ENCODE results near the gene SLC9A9.
"Not testable (repeated sequence)": the region's sequence is repeated elsewhere in the genome, so short reads cannot be mapped to it uniquely, and the experiment has no call there.

The SLC9A9 gene

DNA sequence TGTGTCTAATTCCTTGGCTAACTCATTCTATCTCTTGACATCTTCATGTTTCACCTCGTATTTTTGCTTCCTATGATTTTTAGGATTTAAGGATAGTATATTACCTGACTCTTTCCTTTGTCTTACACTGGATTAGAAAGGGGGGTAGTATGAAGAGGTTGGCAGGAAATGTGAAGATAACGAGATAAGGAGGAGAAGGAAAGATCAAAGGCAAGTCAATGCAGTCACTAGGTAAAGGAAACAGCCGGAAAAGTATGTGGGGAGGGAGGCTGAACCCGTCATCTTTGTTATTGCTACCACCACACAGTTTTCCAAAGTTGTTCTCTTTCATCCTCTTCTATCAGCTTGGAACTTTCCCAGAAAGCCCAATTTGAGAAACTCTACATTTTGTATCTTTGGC is 90.6 kb downstream of the SLC9A9 start:
- no peak for DNase-seq (ENCODE audit: low spot score)

DNA sequence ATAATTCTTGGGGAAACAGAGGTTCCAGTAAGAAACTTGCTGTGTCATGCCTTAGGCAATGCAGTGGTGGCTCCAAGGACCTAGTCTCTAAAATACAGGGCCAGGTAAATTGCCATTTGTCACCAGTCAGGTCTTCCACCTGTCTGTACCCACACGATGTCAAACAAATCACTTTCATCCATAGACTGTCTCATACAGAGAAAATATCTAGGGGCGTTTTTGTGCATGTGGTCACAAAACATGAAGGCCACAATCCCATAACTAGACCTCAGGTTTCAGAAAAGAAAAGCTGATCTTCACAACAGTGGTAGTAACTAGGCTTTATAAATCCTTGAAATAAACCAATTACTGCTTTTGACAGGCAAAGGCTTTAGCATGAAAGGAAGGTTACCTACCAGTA is 92.3 kb downstream of the SLC9A9 start:
- no peak for DNase-seq (ENCODE audit: low spot score)

DNA sequence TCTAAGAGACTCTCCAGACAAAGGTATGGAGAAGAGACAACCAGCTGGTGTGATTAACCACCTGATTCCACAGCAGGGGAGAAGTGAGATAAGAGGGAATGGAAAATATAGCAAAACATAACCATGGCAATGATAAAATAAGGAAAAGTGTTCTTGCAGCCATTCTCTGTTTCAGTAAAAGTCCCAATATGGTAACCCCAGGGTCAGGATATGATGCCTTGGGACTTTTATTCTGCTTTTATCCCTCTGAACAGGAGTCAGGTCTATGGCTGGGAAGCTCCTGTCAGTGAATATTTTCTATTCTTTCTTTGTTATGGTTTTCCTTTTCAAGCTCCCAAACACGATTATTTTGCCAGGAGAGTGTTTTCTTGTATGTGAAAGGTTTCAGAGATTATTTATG is 94.2 kb downstream of the SLC9A9 start:
- no peak for DNase-seq (ENCODE audit: low spot score)

DNA sequence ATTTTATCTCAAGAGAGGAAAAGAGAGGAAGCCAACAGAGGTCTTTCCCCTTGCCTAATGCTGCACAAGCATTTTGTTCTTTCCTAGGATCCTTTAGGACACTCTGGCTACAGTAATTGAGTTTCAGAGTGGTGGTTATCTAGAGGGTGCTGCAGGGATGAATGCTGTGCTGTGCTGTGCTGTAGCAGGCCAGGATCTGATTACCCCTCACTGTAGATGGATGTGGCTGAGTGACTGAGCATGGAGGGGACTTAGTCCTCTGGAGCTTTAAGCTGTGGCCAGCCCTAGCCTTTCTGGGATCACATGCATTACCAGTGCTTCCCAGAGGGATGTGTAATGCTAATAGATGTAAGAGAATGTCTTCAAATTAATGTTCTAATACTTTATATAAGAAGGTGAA is 94.8 kb downstream of the SLC9A9 start:
- DNase-seq (ENCODE audit: low spot score) = no peak

DNA sequence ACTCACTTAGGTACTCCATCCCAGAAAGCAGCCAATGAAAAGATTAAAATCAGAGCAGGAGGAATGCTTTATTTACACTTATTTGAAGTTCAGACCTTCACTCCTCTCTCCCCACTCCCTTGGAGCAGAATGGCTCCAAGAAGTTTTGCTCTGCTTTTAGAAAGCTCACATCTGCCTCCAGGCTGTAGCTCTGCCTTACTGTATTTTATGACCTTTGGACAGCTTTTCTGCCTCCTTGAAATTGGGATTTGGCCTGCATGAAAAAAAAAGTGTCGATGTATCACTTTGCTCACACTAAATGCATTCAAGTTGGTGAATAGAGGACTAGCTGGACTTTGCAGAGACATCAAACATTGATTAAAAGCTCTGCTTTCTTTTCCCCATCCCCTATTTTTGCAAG is 95.3 kb downstream of the SLC9A9 start:
- DNase-seq (ENCODE audit: low spot score) = no peak

DNA sequence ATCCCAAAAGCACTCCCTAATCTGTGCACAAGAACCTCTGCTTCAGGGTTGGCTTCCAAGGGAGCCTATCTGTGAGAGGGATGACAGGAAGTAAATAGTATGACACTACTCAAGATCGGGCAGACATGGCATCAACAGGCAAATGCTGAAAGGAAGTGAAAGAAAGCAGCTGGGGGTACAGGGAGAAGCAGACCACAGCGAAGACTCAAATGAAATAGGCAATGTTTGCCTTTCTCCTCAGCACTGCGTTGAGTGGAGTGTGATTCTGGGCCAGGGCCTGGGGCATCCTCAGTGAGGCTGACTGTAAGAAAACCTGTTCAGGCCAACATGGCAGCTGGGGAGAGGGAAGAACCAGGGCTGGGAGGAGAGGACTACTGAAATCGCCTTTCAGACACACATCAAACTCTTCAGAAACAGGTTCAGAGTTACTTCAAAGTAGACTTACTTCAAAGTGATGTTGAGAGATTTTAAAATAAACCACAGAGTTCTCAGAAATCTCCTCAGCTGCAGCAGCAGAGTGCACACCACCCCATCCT is 96.6 kb downstream of the SLC9A9 start:
- DNase-seq (ENCODE audit: low spot score) = no peak

DNA sequence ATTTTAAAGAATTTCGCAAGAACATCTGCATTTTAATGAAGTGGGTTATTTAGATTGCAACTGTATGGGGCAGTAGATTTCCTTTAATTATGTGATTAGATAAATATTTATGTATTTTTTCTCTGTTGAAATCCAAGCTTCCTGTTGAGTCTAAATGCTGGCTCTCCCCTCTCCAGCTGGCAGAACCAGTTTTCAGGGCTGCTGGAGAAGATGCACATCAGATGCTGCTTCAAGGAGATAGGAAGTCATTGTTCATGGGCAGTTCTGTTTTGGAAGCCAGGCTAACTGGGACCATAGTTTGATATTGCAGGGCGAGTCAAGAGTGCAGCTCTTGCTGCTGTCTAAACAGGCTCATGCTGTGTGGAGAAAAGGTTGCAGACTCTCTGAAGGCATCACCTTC is 97.4 kb downstream of the SLC9A9 start:
- DNase-seq (ENCODE audit: low spot score) = no peak

DNA sequence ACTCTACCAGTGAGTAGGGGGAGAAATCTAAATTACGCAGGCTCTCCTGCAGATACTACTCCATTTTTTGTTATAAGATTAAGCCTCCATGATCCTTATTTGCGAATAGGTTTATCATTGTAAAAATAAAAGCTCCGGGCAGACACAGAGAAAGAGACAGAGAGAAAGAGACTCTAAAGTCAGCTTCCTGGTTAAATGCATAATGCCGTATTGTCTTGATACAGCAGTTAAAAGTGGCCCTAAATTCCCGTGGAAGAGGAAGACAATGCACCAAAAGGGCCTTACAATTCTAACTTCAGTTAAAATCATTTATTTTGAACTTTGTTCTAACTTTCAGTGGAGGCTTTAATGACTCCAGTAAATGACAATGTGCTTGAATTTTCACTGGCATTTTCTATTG is 98.3 kb downstream of the SLC9A9 start:
- no peak for DNase-seq (ENCODE audit: low spot score)

DNA sequence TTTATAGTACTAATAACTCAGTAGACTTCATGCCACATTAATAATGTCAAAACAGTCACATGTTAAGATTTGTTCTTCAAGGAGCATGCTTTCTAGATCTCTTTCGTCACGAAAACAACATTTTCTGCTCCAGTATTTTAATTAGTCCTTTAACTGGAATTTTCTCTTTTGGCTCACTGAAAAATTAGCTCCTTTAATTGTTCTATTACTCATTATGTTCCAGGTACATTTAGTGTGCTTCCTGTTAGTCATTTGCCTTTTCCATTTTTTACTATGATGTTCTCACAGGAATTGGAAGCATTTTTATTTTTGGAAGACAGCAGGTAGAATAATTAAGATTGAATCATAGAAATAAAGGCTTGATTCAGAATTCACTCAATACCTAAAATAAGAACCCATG is 111.2 kb downstream of the SLC9A9 start:
- no peak for DNase-seq (ENCODE audit: low spot score)

DNA sequence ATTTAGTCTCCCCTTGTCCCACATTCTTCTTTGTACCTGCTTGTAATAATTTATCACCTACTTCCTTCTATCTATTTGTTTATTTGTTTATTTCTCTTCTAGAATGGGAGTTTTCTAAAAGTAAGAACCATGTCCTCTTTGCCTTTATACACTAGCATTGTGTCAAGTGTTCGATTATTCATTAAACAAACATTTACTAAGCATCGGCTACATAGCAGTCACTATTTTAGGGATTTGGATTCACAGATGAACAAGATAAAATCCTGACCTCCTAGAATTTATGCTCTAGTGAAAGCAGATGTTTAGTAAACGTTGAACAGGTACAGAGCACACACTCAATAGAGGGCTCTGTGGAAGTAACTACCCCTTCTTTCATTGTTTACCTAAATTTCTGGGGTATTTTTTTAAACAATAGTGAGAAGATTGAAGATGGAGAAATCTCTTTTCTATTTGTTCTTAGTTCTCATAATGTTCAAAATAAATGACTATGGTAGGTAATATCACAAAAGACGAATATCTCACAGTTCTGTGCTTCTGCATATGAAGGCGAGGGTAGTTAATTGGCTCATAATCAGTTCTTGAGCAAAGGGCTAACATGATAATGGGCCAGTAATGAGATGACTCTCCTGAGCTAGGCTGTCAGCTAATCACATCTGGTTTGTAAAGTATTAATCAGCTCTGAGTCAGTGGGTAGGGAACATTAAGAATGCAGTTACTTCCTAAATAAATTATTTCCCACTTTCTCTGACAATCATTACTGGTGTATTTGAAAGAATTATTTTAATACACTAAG is 111.9 kb downstream of the SLC9A9 start:
- peak; percentile 22 for DNase-seq (ENCODE audit: low spot score)

DNA sequence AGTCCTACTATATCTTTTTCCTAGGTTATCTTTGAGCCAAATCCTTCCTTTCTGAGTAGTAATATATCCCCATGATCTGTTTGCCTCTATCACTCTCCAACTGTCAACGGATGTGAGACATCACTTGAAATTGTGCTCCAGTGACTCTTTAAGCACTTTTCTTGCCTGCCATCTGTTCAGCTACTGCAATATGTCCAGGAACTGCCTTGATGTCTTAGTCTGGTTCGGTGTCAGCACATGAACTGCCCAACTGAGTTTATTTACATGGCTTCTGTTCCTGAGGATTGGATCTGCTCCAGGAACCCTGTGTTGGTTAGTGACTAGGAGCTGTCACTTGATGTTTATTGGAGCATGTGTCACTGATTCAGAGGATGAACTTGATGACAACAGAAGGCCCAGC is 116.5 kb downstream of the SLC9A9 start:
- DNase-seq (ENCODE audit: low spot score) = no peak

DNA sequence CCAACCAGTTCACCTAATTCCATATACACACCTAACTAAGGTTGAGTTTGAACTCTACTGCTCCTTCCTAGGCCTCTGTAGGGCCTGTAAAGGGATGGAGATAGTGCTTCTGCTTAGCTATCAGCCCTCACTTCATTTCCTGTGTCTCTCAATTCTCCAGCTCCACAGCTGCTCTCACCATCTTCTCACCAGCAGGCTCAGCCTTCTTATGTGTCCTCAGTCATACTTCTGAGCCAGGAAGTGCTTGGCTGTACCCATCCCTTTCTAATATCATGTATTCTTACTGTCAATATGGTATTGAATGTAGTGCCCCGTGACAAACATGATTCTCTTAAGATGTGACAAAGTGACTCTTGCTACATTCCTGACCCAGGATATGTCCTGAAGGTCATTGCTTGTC is 116.9 kb downstream of the SLC9A9 start:
- DNase-seq (ENCODE audit: low spot score) = no peak

DNA sequence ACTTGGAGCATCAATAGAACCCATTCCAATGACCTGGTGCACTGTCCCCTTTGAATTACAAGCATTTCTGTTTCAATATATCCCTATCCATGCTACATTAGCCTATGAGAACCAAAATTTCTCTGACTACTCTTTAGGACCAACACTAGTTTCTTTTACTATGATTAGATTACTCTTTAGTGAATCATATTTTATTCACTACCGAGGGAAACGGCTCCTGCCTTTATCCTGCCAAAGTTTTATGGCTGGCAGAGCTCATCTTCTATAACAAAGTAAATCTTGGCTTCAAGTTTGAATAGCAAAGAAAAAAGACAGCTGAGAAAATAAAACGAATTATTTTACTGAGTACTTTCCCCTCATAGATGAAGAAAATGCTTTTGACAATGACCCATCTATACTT is 120.9 kb downstream of the SLC9A9 start:
- no peak for DNase-seq (ENCODE audit: low spot score)

DNA sequence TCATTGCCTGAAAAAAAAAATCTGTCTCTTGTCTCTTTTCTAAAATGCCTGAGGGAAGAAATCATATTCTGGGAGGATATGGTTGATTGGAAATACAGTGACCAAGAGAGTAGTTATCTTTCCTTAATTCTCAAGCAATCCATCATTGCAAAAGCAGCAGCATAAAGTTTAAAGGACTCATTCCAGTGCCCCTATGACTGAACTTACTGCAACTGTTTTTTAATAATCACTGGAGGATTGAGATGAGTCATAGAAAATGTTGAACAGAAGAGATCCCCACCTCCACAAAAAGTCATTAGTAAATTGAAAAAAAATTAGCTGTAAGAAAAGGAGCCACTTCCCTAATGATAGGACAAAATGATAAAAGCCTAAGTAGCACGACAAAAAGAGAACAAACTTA is 121.5 kb downstream of the SLC9A9 start:
- no peak for DNase-seq (ENCODE audit: low spot score)

DNA sequence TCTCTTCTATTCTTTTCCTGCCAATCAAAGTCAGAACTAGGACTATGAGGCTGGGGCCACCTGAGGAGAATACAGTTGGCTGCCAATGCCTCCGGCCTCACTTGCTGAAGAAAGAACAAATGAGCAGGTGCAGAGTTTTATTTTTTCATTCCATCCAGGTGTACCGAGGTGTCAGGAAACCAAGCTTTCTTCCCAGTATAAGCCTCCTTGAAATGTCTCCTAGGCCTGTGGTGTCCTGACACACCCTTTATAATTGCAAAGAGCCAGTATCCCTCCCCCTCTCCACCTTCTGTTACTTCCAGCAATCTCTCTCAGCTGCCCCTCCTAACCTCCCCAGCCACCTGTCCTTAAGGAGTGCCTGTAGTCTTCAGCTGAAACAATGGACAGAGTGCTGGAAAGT is 127.9 kb downstream of the SLC9A9 start:
- DNase-seq (ENCODE audit: low spot score) = no peak

DNA sequence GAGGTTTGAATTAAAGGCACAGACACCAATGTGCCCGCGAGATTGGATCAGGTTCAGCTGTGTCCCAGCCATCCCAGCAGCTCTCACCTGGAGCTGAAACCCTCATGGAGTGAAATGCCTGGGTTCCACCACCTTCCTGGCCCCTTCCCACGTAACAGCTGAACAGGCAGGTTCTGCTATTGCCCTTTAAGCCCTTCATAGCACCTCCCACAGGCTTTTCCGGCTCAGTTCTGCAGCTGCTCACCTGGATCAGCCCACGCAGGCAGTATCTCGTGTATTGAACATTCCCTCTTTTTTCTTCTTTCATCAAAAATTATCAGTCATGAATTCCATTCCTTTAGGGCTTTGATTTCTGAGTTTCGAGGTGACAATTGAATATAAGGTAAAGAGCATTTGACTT is 129.8 kb downstream of the SLC9A9 start:
- no peak for DNase-seq (ENCODE audit: low spot score)

DNA sequence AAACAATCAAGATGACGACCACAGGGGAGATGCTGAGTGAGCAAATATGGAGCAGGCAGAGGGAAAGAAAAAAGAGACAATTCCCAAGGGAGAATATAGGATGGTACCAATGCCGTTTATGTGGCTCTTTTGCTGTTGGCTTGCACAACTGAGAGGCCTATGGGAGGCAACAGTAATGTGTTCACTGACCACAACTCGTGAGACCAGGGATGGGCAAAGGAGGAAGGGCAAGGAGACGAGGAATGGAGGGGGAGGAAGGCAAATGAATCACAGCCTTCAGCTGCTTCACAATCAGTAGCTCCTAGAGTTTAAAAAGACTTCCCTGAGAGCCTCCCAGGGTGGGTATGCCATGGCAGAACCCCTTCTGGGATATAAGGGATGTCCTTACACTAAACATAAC is 131.5 kb downstream of the SLC9A9 start:
- no peak for DNase-seq (ENCODE audit: low spot score)

DNA sequence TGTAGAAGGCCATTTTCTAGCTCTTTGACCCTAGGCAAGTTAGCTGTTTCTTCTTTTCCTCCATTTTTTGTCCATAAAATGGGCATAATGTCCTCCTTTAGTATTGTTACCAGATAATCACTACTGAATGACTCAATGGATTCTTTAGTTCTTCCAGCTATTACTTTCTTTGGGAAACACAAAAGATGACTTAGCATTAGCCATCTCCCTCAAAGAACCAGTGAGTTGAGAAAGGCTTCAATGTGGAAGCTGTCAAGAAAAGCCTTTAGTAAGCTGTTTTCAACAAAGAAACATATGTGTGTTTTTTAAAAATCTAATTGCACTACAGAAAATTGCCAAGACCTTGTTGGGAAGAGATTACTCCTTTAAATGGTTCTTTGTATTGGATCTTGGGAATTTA is 135.7 kb downstream of the SLC9A9 start:
- no peak for DNase-seq (ENCODE audit: low spot score)

DNA sequence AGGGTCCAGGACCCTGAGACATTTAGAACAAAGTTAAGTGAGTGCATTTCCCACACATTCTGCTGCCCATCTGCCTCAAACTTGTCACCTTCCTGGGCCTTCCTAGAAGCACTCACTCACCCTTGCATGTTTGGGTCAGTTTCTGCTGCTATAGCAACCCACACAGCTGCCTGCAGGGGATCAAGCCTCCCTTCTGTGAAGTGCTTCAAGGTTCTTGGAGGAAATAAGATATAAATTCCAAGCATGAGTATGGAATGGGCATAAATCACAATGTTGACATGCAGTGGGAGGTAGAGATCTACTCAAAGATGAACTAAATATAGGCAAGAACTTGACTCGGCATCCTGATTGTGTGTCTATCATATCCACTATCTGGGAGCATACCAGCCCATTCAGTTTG is 140.4 kb downstream of the SLC9A9 start:
- peak; percentile 25 for DNase-seq (ENCODE audit: low spot score)

DNA sequence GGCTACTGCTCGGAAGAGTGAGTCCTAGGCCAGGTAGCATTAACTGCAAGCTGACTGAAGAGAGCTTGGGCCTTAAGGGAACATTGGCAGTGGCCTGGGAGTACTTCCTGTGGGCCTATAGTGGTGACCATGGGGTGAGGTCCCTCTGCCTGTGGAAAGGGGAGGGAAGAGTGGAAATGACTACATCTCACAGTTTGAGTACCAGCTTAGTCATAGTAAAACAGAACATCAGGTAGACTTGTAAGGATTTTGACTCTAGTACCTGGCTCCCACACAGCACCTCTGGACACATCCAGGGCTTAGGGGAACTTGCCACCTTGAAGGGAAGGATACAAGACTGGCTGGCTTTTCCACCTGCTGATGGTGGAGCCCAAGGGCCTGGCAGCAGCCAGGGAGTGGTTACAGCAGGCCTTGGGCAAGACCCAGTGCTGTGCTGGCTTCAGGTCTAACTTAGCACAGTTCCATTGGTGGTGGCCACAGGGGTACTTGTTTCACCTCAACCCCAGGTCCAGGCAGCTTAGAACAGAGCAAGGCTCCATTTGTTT is 147.8 kb downstream of the SLC9A9 start:
- no peak for DNase-seq (ENCODE audit: low spot score)

DNA sequence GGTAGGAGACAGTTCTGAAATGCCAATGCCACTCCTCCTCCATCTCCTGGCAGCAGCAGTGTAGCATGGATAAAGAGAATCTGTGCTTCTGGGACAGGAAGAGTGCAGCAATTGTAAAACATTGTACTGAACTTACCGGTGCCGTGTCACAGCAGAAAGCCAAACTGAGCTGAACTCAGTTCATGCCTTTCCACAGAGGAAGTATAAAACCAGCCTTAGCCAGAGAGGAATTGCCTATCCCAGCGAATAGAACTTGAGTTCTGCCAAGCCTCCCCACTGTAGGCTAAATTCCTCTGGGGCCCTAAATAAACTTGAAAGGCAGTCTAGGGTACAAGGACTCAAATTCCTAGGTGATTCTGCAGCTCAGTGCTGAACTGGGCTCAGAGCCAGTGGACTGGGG is 148.8 kb downstream of the SLC9A9 start:
- no peak for DNase-seq (ENCODE audit: low spot score)

DNA sequence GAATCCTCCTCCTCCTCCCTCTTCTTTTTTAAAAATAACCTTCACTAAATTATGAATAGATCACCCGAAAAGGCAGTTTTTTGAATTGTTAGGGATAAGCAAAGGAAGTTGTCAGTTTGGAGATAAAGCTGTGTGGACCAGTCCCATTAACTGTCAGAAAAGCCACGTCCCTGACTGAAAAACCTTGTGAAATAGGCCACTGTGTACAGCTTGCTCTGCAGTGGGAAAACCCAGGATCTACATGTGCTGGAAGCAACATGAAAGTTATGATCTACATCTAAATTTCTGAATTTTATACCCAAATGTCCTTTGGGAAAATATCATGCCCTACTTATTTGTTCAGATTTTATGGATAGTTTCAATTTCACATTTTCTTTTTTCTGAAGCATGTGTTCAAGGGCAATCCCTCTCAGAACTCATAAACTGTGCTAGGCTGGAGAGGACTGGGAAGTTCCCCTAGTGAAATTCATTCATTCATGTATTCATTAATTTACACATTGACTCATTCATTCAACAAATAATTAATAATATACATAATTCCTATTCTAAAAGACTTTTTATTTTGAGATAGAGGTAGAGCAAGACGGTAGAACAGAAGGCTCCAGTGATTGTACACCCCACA is 149.5 kb downstream of the SLC9A9 start:
- DNase-seq (ENCODE audit: low spot score) = no peak

DNA sequence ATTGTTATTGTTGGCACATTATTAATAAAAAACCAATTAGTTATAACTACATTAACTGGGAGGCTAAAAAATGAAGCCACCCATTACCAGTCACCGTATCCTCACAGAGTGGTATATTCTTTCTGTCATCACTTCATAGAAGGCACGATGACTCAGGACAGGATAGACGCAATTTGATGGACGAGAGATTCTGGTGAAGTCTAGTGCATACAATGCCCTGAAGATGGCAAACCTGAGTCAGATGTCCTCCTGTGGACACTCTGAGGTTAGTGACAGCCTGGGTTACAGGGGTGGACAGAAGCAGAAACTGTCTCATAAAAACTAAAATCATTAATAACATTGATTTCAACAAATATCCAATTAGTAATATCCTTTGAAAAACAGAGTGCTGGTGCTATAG is 150.3 kb downstream of the SLC9A9 start:
- DNase-seq (ENCODE audit: low spot score) = no peak

DNA sequence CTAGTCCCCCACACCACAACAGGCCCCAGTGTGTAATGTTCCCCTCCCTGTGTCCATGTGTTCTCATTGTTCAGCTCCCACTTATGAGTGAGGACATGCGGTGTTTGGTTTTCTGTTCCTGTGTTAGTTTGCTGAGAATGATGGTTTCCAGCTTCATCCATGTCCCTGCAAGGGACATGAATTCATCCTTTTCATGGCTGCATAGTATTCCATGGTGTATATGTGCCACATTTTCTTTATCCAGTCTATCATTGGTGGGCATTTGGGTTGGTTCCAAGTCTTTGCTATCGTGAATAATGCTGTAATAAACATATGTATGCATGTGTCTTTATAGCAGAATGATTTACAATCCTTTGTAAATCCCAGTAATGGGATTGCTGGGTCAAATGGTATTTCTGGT is 152.9 kb downstream of the SLC9A9 start:
- DNase-seq (ENCODE audit: low spot score) = not testable (repeated sequence)

Data from AG20443 (cell line).